GM12801 (cell line): ENCODE results near the gene ACVR2B.

Source experiments
- CTCF ChIP-seq: IDR thresholded peaks from one replicate; pipeline ENCODE4 v1.5.1; 2011; ENCODE audit warnings: control low read depth; ENCODE audit not compliant: insufficient read length; ENCODE audit errors: extremely low read depth

Gene ACVR2B

GRCh38 chr3:38453913-38454177 lies 155 bp downstream of the ACVR2B start:
- TF ChIP-seq CTCF: no peak

GRCh38 chr3:38454178-38454883 lies 641 bp downstream of the ACVR2B start:
- no peak for TF ChIP-seq CTCF

GRCh38 chr3:38454884-38455638 lies 1.4 kb downstream of the ACVR2B start:
- no peak for TF ChIP-seq CTCF

- no peak for TF ChIP-seq CTCF
Observed at GRCh38 chr3:38455639-38456430, 2.1 kb downstream of the ACVR2B start.

- no peak for TF ChIP-seq CTCF
Observed at GRCh38 chr3:38457111-38458003, 3.7 kb downstream of the ACVR2B start.

- TF ChIP-seq CTCF: no peak
Observed at GRCh38 chr3:38458796-38459498, 5.3 kb downstream of the ACVR2B start.
